ENCODE results near the gene WDR20. TPM values are rescaled to one million over a fixed set of nuclear protein-coding genes. Genes with fewer than 3 reads are reported as not detected.

WDR20 gene
- total and polyA plus RNA-seq, 2 donors (not counting 3 experiments of a cell fraction or from before 2014, with no cell fraction given) = 12.2 to 22.4 TPM

DNA sequence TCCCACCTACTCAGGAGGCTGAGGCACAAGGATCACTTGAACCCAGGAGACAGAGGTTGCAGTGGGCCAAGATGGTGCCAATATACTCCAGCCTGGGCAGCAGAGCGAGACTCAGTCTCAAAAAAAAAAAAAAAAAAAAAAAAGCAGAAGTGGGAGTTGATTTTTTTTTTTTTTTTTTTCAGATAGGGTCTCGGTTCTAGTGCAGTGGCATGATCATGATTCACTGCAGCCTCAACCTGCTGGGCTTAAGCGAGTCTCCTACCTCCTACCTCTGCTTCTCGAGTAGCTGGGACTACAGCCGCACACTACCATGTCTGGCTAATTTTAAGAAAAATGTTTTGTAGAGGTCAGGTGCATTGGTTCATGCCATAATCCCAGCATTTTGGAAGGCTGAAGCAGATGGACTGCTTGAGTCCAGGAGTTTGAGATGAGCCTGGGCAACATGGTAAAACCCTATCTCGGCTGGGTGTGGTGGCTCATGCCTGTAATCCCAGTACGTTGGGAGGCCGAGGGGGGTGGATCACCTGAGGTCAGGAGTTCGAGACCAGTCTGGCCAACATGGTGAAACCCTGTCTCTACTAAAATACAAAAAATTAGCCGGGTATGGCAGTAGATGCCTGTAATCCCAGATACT lies 36.5 kb upstream of the WDR20 start:
- TF ChIP-seq POLR2A (IDR thresholded peaks at IDR 0.05; ENCODE audit: low read depth, low read length) = no peak
- TF ChIP-seq, protein P1, sequence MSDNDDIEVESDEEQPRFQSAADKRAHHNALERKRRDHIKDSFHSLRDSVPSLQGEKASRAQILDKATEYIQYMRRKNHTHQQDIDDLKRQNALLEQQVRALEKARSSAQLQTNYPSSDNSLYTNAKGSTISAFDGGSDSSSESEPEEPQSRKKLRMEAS (IDR thresholded peaks at IDR 0.05; ENCODE audit: insufficient read depth, insufficient read length) = no peak
- TF ChIP-seq, protein P2, sequence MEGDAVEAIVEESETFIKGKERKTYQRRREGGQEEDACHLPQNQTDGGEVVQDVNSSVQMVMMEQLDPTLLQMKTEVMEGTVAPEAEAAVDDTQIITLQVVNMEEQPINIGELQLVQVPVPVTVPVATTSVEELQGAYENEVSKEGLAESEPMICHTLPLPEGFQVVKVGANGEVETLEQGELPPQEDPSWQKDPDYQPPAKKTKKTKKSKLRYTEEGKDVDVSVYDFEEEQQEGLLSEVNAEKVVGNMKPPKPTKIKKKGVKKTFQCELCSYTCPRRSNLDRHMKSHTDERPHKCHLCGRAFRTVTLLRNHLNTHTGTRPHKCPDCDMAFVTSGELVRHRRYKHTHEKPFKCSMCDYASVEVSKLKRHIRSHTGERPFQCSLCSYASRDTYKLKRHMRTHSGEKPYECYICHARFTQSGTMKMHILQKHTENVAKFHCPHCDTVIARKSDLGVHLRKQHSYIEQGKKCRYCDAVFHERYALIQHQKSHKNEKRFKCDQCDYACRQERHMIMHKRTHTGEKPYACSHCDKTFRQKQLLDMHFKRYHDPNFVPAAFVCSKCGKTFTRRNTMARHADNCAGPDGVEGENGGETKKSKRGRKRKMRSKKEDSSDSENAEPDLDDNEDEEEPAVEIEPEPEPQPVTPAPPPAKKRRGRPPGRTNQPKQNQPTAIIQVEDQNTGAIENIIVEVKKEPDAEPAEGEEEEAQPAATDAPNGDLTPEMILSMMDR (IDR thresholded peaks at IDR 0.05; ENCODE audit: extremely low read depth in 1 of 2, insufficient read depth in 1 of 2, low read depth in 1 of 2, low read length in 2 of 2) = no peak
- no peak for TF ChIP-seq MYC (IDR thresholded peaks at IDR 0.05; ENCODE audit: low read depth, low read length)
- TF ChIP-seq EZH2 (IDR thresholded peaks at IDR 0.05; ENCODE audit: borderline replicate concordance, low read depth, low read length, severe bottlenecking) = no peak
- no peak for TF ChIP-seq POLR2AphosphoS5 (IDR thresholded peaks at IDR 0.05; ENCODE audit: insufficient read depth, low read depth, low read length)
- TF ChIP-seq FOS (IDR thresholded peaks at IDR 0.05; ENCODE audit: borderline replicate concordance, insufficient read depth, low read length) = no peak
- no peak for TF ChIP-seq JUN (IDR thresholded peaks at IDR 0.05; ENCODE audit: borderline replicate concordance, insufficient read depth, insufficient read length, low read depth)
- no peak overlapping the region for H3K9ac ChIP-seq (replicated peaks; ENCODE audit: extremely low read depth, insufficient read depth, low read length)
- no peak overlapping the region for H3K4me2 ChIP-seq (ENCODE audit: insufficient read depth, low read length)
- POLR2A ChIA-PET = no interaction called here
- no peak for DNase-seq (ENCODE audit: low read depth, low spot score)
- no peak for FAIRE-seq
- CTCF ChIA-PET = no interaction called here
- no peaks in the 10 kb centered on the region for H3K4me1 ChIP-seq (ENCODE audit: control insufficient read depth, extremely low read depth, insufficient read depth, low read length)
- dilution Hi-C loops (cut with MboI; ENCODE audit: extremely low pct_ligation_motif_present, low sequenced_read_pairs) (no loop called here), intact Hi-C loops (cut with micrococcal nuclease) (no loop called here)
- no peaks in the 10 kb centered on the region for H3K27me3 ChIP-seq (ENCODE audit: control insufficient read depth in 2 of 2, insufficient read depth in 2 of 2, low read length in 2 of 2)
- no peaks in the 10 kb centered on the region for H4K20me1 ChIP-seq (replicated peaks; ENCODE audit: control insufficient read depth, extremely low read depth, insufficient read depth, low read length)
- no peaks in the 10 kb centered on the region for H3K79me2 ChIP-seq (ENCODE audit: control insufficient read depth, insufficient read depth, low read length)
- BruUV-seq (replicated peaks) = no TSS peak
- no peak overlapping the region for H2AFZ ChIP-seq (ENCODE audit: low read depth, low read length)
- H3K27ac ChIP-seq (ENCODE audit: insufficient read depth, low read depth, low read length) = no peak overlapping the region
- H3K9me1 ChIP-seq (replicated peaks; ENCODE audit: control insufficient read depth, extremely low read depth, insufficient read depth, low read length) = no peaks in the 10 kb centered on the region
- no peak overlapping the region for H3K4me3 ChIP-seq (replicated peaks in 1 of 3; ENCODE audit: insufficient read depth in 1 of 3, low read depth in 1 of 3, low read length in 3 of 3)
- H3K36me3 ChIP-seq (ENCODE audit: control insufficient read depth in 2 of 2, extremely low read depth in 1 of 2, insufficient read depth in 2 of 2, low read length in 2 of 2) = no peaks in the 10 kb centered on the region
- no peaks in the 10 kb centered on the region for H3K9me3 ChIP-seq (replicated peaks; ENCODE audit: control insufficient read depth, insufficient read depth, low read length)
